Measurements from ENCODE around the gene NUTM2F.
"Not testable (repeated sequence)": the region's sequence is repeated elsewhere in the genome, so short reads cannot be mapped to it uniquely, and the experiment has no call there.

Gene NUTM2F, protein sequence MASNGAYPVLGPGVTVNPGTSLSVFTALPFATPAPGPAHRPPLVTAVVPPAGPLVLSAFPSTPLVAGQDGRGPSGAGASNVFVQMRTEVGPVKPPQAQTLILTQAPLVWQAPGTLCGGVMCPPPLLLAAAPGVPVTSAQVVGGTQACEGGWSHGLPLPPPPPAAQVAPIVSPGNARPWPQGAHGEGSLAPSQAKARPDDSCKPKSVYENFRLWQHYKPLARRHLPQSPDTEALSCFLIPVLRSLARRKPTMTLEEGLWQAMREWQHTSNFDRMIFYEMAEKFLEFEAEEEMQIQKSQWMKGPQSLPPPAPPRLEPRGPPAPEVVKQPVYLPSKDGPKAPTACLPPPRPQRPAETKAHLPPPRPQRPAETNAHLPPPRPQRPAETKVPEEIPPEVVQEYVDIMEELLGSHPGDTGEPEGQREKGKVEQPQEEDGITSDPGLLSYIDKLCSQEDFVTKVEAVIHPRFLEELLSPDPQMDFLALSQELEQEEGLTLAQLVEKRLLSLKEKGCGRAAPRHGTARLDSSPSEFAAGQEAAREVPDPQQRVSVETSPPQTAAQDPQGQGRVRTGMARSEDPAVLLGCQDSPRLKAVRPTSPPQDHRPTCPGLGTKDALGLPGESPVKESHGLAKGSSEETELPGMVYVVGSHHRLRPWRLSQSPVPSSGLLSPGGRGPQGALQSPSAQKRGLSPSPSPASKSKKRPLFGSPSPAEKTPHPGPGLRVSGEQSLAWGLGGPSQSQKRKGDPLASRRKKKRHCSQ

DNA sequence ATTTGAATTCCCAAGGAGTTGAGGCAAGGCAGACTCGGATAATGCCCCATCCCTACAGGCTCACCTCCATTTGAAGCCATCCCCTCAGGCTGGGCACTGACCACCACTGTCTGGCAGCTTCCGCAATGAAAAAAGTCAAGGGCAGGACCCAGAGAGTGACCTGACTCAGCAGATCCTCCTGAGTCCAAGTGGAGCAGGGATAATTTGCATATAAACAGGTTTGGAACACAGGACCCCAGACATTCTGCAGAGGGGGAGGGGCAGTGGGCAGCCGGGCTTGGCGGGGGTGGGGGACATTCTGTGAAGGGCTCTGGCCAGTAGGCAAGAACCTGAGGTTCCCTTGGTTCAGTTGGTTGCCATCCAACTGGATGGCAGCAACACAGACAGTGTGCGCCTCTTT lies at the start of gene NUTM2F:
NUTM2F (minus strand) TSS at position 101 of the 400 bp plus-strand sequence; CDS start at position 80, 21 bp downstream.
- DNase-seq = not testable (repeated sequence)

- not testable (repeated sequence) for DNase-seq
Measured at GRCh38 chr9:94375197-94375596, 46.8 kb upstream of the NUTM2F start.

GRCh38 chr9:94374176-94375056 lies 46.0 kb upstream of the NUTM2F start:
- peak; percentile 93 for DNase-seq

GRCh38 chr9:94373779-94374175 lies 45.3 kb upstream of the NUTM2F start:
- not testable (repeated sequence) for DNase-seq

DNA sequence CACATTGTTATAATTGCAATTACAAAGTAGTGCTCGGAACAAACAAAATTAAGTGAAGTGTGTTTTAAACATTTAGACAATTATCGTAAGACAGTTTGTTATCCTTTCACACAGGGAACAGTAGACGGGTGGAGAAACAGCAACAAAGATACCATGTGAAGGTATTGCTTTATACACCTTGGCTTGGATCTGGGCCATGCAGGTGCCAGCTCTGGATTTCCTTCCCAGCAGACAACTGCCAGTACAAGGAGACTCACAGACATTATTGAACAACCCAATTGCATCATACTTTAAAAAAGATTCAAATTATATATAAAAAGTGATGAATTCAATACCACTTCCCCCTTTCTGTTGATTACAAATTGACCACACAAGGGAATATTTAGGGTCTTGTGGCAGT lies 41.8 kb upstream of the NUTM2F start:
- DNase-seq = not testable (repeated sequence)

DNA sequence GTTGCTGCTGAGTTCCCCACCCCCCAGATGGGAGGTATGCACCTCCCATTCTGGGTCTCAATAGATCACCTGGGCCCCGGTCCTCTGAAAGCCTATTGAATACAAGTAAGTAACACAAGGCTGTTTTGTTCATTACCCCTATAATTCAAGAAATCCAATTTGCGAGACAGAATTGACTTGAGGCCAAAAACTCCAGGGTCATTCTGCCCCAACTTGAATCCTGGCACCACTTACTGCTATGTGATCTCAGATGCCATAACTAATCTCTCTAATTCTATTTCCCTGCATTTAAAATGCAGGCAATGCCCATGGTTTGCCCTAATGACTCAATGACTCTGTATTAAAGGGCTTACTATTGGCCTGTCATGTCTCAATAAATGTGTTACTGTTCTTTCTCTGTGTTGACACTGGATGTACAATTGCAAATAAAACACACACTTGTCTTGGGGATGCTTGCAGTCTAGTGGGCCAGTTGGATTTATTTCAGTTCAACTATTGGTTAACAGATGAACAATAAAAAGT lies 35.7 kb upstream of the NUTM2F start:
- not testable (repeated sequence) for DNase-seq

DNA sequence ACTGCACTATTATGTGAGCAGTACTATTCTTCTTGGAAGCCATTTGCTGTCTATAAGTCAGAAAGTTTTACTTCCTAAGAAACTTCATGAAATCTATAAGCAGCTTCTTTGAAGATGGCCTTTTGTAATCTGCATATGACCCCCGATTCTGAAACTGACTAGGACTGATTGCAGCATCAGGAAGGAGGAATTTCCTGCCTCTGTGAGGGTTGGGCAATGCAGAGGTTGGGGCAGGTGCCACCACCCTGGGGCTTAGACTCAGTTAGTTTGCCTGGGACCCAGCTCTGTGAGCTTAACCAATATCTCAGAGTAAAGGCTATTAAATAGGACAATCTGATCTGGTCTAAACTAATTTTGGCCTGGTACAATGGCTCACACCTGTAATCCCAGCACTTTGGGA lies 28.7 kb upstream of the NUTM2F start:
- DNase-seq = not testable (repeated sequence)

- DNase-seq = not testable (repeated sequence)
Measured at GRCh38 chr9:94351901-94352723, 23.7 kb upstream of the NUTM2F start.

- DNase-seq = not testable (repeated sequence)
Measured at GRCh38 chr9:94348754-94349153, 20.3 kb upstream of the NUTM2F start.

- not testable (repeated sequence) for DNase-seq
Measured at GRCh38 chr9:94347451-94347850, 19.0 kb upstream of the NUTM2F start.

DNA sequence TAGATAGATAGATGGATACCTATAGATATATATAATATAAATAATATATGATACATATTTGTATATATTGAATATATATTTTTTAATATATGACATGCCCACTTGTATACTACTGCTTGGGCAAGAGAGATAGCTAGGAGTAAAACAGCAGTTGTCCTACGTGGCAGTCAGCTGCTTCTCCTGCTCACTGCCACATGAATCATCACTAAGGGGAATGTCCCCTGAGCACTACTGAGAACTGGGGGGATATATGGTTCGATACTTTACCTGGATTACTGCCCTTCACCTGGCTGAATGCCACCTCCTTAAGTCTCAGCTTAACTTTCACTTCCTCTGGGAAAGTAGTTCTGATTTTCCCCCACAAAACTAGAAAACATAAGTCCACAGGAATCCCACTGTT lies 13.3 kb upstream of the NUTM2F start:
- DNase-seq = not testable (repeated sequence)

- not testable (repeated sequence) for DNase-seq
Measured at GRCh38 chr9:94340750-94341149, 12.3 kb upstream of the NUTM2F start.

- not testable (repeated sequence) for DNase-seq
Measured at GRCh38 chr9:94339657-94340056, 11.2 kb upstream of the NUTM2F start.

- not testable (repeated sequence) for DNase-seq
Measured at GRCh38 chr9:94338723-94339122, 10.3 kb upstream of the NUTM2F start.

DNA sequence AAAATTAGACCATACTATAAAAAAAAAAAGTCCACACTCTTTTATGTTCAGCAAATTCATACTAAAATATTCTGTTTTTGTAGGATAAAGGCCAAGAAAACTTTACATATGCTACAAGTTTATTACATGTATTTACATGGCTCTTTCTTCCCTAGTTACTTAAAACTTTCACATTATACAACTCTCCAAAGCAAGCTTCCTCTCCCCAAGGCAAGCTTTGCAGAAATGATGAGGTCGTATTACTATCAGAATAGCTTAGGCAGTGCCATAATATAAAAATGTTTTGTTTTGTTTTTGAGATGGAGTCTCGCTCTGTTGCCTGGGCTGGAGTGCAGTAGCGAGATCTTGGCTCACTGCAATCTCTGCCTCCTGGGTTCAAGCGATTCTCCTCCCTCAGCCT lies 8.0 kb upstream of the NUTM2F start:
- DNase-seq = not testable (repeated sequence)

- DNase-seq = not testable (repeated sequence)
Measured at GRCh38 chr9:94325583-94325982, 2.9 kb downstream of the NUTM2F start.

DNA sequence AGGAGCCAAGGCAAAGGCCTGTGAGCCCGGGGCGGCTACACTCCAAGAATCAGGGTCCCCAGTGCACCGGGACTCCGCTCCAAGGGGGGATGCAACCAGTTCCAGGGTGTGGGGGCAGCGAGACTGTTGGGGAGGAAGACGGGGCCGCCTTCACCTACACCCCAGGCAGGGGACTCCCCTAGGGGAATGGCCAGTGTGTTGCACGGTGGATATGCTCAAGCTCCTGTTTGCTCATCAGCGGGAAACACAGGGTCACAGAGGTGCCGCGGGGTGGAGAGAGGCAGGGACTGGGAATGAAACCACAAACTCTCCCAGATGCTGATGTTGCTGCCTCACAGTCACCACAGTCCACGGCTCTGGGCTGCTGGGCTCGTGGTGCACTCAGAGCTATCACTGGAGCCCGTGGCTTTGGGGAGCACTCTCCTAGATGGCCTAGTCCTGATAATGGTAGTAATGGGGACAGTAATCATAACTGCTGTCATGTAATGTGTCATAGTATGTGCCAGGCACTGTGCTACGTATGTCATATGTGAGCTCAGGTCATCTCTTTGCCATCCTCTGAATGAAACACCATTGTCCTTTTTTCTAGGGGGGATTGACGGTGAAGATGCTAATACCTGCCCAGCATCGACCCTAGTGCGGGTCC lies 5.2 kb downstream of the NUTM2F start:
- DNase-seq = not testable (repeated sequence)

DNA sequence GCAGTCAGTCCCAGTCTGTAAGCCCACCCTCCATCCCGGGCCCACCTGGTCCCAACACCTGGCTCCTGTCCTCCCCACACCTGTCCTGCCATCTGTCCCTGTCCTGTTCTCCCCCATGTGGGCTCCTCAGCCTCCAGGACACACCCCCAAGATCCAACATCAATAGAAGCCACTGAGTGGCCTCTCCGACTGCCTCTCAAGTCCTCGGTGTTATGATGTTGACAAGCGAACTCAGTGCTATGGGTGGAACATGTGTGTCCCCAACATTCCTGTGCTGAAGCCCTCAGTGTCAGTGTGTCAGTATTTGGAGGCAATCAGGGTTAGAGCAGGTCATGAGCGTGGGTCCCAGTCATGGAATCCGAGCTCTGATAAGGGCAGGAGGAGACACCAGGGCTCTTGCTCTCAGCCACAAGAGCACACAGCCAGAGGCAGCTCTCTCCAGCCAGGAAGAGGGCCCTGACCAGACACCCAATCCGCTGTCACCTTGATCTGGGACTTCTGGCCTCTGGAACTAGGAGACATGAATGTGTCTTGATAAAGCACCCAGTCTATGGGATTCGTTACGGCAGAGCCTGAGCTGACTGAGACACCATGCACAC lies 6.0 kb downstream of the NUTM2F start:
- DNase-seq = not testable (repeated sequence)

DNA sequence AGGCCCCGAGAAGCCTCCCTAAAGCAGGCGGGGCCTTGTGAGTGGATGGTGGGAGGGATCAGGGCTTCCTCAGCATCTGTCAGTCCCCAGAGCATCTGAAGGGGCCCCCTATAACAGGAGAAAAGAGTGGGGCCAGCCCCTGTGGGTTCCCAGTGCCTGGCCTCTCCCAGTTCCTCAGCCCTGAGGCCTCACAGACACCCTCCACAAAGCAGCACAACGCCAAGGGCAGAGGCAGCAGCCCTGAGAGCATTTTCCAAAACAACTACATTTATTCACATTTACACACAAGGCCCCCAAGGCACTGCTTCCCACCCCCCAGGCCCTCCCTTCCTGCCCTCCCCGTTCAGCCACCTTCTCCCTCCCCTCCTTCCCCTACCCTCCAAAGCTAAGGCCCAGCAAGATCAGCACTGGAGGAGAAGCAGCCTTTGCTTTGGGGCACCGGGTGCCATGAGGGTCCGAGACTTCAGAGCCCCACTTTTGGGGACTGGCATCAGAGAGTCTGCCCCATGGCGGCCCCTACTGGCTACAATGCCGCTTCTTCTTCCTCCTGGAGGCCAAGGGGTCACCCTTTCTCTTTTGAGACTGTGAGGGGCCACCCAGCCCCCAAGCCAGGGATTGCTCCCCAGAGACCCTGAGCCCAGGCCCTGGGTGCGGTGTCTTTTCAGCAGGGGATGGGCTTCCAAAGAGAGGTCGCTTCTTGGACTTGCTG lies 10.3 kb downstream of the NUTM2F start:
- DNase-seq = not testable (repeated sequence)

GRCh38 chr9:94316236-94316635 lies 12.2 kb downstream of the NUTM2F start:
- not testable (repeated sequence) for DNase-seq

Data from CD4-positive, alpha-beta T cell treated with Interleukin-15 for 1 hour (primary cell).